ENCODE results near the gene MPPED1.

MPPED1 gene

GRCh38 chr22:43412808-43413795, 1.3 kb downstream of the MPPED1 start:
- no peak for DNase-seq

GRCh38 chr22:43413826-43414225, 2.0 kb downstream of the MPPED1 start:
- no peak for DNase-seq

- no peak for DNase-seq
Measured at GRCh38 chr22:43415681-43416080, 3.9 kb downstream of the MPPED1 start.

- no peak for DNase-seq
Measured at GRCh38 chr22:43417555-43417954, 5.7 kb downstream of the MPPED1 start.

GRCh38 chr22:43418079-43418825, 6.4 kb downstream of the MPPED1 start:
- no peak for DNase-seq

GRCh38 chr22:43419371-43420080, 7.7 kb downstream of the MPPED1 start:
- DNase-seq: no peak

GRCh38 chr22:43421046-43421665, 9.3 kb downstream of the MPPED1 start:
- no peak for DNase-seq

- DNase-seq: no peak
Measured at GRCh38 chr22:43421914-43422615, 10.3 kb downstream of the MPPED1 start.

- no peak for DNase-seq
Measured at GRCh38 chr22:43423046-43423445, 11.2 kb downstream of the MPPED1 start.

- DNase-seq: no peak
Measured at GRCh38 chr22:43424201-43424600, 12.4 kb downstream of the MPPED1 start.

GRCh38 chr22:43424666-43425630, 13.1 kb downstream of the MPPED1 start:
- no peak for DNase-seq

GRCh38 chr22:43425976-43426785, 14.4 kb downstream of the MPPED1 start:
- DNase-seq: no peak

- DNase-seq: no peak
Measured at GRCh38 chr22:43426816-43427215, 15.0 kb downstream of the MPPED1 start.

- no peak for DNase-seq
Measured at GRCh38 chr22:43427296-43428004, 15.6 kb downstream of the MPPED1 start.

- no peak for DNase-seq
Measured at GRCh38 chr22:43428005-43428485, 16.2 kb downstream of the MPPED1 start.

- DNase-seq: no peak
Measured at GRCh38 chr22:43428521-43428920, 16.7 kb downstream of the MPPED1 start.

- DNase-seq: no peak
Measured at GRCh38 chr22:43429426-43429825, 17.6 kb downstream of the MPPED1 start.

GRCh38 chr22:43431808-43432554, 20.2 kb downstream of the MPPED1 start:
- no peak for DNase-seq

Measured in stimulated activated CD4-positive, alpha-beta T cell treated with anti-CD3 and anti-CD28 coated beads, Interleukin-2, amount 100 ng/mL, for 48 hours (primary cell).